Measurements from ENCODE around the gene SEC22A. TPM values are rescaled to one million over a fixed set of nuclear protein-coding genes. Genes with fewer than 3 reads are reported as not detected.
A peak's percentile ranks its signal among the peaks of the same experiment; 100 is the strongest.

Gene SEC22A
- total and polyA plus RNA-seq, 12 donors, result 2.9 to 13.6 (median 10.0) TPM

- DNase-seq (no peak), ATAC-seq (no peak)
- peaks cover 0 to 13% (median 0%) of the 10 kb centered on the region in 11 donors for H3K9me3 ChIP-seq
- intact Hi-C loops (cut with DNase I), result no loop called here
- 92 to 97% methylated on average over 2 of the region's 2 CpGs for WGBS, 2 donors
- peaks cover 0 to 34% (median 0%) of the 10 kb centered on the region in 9 donors for H3K36me3 ChIP-seq
- H3K27ac ChIP-seq, result no peak overlapping the region
- TF ChIP-seq CTCF (IDR thresholded peaks at IDR 0.05), result no peak
- no peaks in the 10 kb centered on the region for H3K27me3 ChIP-seq
- H3K4me1 ChIP-seq, result peaks cover 0 to 36% (median 11%) of the 10 kb centered on the region in 9 donors
- no peak overlapping the region for H3K4me3 ChIP-seq
Measured at GRCh38 chr3:123270818-123271217, 69.1 kb downstream of the SEC22A start.

GRCh38 chr3:123271466-123272159, 69.9 kb downstream of the SEC22A start:
- no peak for TF ChIP-seq CTCF (IDR thresholded peaks at IDR 0.05)
- peaks cover 0 to 5% (median 0%) of the 10 kb centered on the region in 11 donors for H3K9me3 ChIP-seq
- intact Hi-C loops (cut with DNase I), result no loop called here
- peaks cover 0 to 26% (median 0%) of the 10 kb centered on the region in 9 donors for H3K36me3 ChIP-seq
- H3K4me3 ChIP-seq, result no peak overlapping the region
- no peaks in the 10 kb centered on the region for H3K27me3 ChIP-seq
- peak overlapping the region in 2 of 10 donors; percentile 36 to 41 for H3K27ac ChIP-seq
- H3K4me1 ChIP-seq, result peaks cover 0 to 36% (median 11%) of the 10 kb centered on the region in 9 donors
- DNase-seq (peak in 1 of 2 donors; percentile 50), ATAC-seq (peak in 7 of 8 donors; percentile 57 to 86 (median 73))
- 33 to 38% methylated on average over 5 of the region's 5 CpGs for WGBS, 2 donors

- H3K4me3 ChIP-seq, result no peak overlapping the region
- no peaks in the 10 kb centered on the region for H3K9me3 ChIP-seq
- TF ChIP-seq CTCF (IDR thresholded peaks at IDR 0.05), result no peak
- peak overlapping the region in 1 of 10 donors; percentile 0 for H3K27ac ChIP-seq
- peaks cover 0 to 19% (median 0%) of the 10 kb centered on the region in 9 donors for H3K36me3 ChIP-seq
- no peaks in the 10 kb centered on the region for H3K27me3 ChIP-seq
- DNase-seq (no peak), ATAC-seq (no peak)
- WGBS, 2 donors, result 97% methylated on average over 2 of the region's 2 CpGs
- intact Hi-C loops (cut with DNase I), result no loop called here
- H3K4me1 ChIP-seq, result peaks cover 0 to 36% (median 11%) of the 10 kb centered on the region in 9 donors
Measured at GRCh38 chr3:123272547-123272946, 70.8 kb downstream of the SEC22A start.

- H3K4me1 ChIP-seq, result peaks cover 0 to 28% (median 11%) of the 10 kb centered on the region in 9 donors
- peaks cover 0 to 19% (median 0%) of the 10 kb centered on the region in 9 donors for H3K36me3 ChIP-seq
- WGBS, 2 donors, result 71 to 74% methylated on average over 3 of the region's 3 CpGs
- intact Hi-C loops (cut with DNase I), result no loop called here
- H3K9me3 ChIP-seq, result no peaks in the 10 kb centered on the region
- H3K27ac ChIP-seq, result no peak overlapping the region
- ATAC-seq, result no peak
- TF ChIP-seq CTCF (IDR thresholded peaks at IDR 0.05), result no peak
- no peaks in the 10 kb centered on the region for H3K27me3 ChIP-seq
- H3K4me3 ChIP-seq, result no peak overlapping the region
- no peak for DNase-seq
Measured at GRCh38 chr3:123275691-123276090, 73.9 kb downstream of the SEC22A start.
